HG03196 (cell line): ENCODE results near the gene DIRAS2.
"Not testable (repeated sequence)": the region's sequence is repeated elsewhere in the genome, so short reads cannot be mapped to it uniquely, and the experiment has no call there.

Experiments
- ATAC-seq: cut with Tn5 transposase; IDR thresholded peaks from one replicate; pipeline ENCODE4 v1.9.1; 2021; ENCODE audit not compliant: unreplicated experiment

Gene DIRAS2, protein sequence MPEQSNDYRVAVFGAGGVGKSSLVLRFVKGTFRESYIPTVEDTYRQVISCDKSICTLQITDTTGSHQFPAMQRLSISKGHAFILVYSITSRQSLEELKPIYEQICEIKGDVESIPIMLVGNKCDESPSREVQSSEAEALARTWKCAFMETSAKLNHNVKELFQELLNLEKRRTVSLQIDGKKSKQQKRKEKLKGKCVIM

GRCh38 chr9:90642570-90643539 lies at the start of gene DIRAS2:
Gene DIRAS2 (minus strand): TSS chr9:90642824. CDS start chr9:90613827, 28,997 bp downstream.
- no peak for ATAC-seq

- ATAC-seq, result no peak
Measured at GRCh38 chr9:90684736-90685135, 42.1 kb upstream of the DIRAS2 start.

DNA sequence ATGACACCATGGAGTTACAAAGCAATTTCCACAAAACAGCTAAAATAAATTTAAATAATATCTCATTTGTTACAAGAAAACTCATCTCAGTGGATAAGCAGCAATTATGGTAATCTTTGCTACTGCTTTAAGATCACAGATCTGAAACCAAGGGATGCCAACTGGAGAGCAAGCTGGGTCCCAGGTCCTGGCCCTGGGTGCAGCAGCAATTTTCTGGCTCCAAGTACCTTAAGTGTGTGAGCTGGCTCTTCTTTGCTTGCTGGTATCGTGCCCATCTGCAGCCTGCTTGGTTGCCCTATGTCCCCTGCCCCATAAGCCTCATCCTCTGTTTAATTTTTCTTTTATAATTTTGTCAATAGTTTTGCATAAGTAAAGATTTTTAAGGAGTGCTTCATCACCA lies 41.5 kb upstream of the DIRAS2 start:
- no peak for ATAC-seq

DNA sequence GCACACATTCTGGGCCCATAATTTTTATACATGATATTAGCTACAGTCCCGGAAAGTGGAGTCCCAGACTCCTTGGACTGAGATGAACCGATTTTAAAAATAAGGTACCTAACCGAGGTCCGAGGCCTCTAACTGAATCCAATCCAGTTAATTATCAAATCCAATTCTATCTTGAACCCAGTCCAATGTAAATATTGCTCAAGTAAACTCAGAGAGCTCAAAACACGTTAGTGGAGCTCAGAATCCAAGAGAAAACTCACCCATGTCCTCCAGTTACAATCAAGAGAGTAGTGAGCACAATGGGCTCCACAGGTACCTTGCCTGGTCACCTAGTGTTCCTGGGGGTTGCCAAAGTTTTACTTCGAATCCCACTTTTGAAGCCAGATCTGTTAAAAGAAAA lies 37.9 kb upstream of the DIRAS2 start:
- ATAC-seq, result no peak

- ATAC-seq, result no peak
Measured at GRCh38 chr9:90665072-90665471, 22.4 kb upstream of the DIRAS2 start.

- no peak for ATAC-seq
Measured at GRCh38 chr9:90659650-90660364, 17.2 kb upstream of the DIRAS2 start.

DNA sequence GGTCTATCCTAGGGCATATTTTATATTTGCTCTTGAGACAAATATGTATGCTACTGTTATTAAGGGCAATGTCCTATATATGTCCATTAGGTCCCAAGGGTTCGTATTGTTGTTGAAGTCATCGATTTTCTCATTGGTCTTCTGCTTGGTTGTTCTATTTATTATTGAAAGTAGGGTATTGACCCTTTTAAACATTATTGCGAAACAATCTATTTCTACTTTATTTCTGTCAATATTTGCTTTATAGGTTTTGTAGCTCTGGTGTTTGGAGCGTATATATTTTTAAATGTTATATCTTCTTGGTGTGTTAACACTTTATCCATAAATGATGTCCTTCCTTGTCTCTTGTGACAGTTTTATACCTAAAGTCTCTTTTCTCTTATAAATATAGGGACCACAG lies 16.2 kb upstream of the DIRAS2 start:
- ATAC-seq, result no peak

DNA sequence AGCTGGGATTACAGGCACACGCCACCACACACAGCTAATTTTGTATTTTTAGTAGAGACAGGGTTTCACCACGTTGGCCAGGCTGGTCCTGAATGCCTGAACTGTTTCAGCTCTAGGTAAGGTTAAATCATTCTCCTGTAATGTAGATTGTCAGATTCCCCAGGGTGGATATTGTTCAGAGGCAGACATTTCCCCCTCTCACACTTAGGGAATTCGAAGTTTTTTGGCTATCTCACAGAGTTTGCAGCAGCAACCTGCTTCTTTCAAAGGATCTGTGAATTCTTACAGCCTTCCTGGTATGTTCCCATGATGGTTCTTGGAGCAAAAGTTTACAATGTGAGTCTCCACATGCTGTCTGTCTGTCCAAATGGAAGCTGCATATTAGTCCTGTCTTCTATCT lies 15.6 kb upstream of the DIRAS2 start:
- ATAC-seq, result no peak

- ATAC-seq, result not testable (repeated sequence)
Measured at GRCh38 chr9:90656876-90657275, 14.3 kb upstream of the DIRAS2 start.

GRCh38 chr9:90651246-90651645 lies 8.6 kb upstream of the DIRAS2 start:
- ATAC-seq, result no peak

DNA sequence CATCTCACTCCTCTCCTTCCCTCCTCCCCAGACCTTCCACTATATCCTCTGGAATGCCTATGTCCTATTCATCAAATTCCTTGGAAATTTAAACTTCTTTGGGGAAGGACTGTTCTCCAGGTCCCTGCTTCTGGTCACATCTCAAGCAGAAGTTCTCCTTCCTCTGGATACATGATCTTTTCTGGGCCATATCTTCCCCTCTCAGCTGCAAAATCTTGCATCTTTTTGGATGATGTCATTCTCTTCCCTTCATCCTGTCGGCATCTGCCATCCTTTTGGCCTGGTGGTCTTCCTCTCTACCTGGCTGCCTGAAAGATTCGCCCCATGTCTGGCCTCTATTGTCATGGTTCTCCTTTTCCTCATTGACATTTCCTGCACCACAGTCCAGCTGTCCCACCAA lies 5.2 kb upstream of the DIRAS2 start:
- no peak for ATAC-seq

DNA sequence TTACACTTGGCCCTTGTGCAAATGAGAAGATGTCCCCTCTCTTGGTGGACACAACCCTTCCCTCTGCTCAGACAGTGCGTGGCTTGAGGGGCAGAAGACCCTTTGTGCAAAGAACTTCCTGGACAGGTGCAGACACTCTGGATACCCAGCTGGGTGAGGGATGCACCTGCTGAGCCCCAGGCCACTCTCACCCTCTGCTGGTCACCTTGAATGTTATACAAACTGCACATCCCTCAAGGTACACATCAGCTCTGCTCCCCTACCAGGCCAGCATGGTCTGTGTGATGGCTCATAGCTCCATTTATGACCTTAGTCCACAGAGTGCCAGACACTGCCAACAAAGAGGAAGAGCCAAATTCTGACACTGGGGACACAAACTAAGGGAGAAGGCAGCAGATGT lies 3.1 kb upstream of the DIRAS2 start:
- ATAC-seq, result no peak

DNA sequence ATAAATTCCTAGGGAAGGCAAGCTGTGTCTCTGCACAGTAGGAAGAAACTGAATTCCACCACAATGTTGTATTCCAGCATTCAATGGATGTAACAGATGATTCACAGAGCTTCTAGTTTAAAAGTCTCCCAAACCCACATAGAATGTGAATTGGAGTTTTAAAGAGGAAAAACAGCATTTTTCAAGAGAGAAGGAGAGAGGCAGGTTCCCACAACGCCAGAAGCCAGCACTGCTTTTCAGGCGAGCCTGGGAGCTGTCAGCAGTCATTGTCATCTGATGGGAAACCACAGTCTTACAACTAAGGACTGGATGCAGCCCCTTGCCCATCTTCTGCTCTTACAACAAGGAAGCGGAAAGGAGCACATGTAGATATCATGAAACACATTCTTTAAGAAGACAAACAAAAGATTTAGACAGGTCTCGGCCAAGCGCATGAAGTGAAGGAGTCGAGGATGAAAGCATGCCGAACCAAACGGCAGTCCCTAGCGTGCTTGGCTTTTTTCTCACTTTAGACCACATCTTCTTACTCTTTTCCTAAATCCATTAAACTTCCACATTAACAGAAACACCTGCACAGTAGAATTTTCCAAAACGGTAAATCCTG lies 638 bp downstream of the DIRAS2 start:
- ATAC-seq, result no peak

DNA sequence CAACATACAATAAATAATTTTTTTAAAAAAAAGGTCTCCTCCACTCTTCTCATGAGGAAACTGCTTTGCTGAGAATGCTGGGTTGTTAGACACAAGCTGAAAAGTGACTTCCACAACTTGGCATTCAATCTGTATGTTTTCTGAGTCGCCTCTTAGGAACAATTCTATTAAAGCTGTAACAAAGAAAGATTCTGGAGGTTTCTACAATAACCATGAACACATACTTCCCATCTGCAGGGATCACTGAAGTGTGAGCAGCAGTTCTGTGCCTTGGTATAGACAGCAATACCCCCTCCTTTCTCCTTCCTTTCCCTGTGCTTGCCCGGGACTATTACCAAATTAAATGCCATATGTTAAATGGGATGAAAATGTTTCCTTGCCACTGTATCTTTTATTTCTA lies 1.5 kb downstream of the DIRAS2 start:
- ATAC-seq, result no peak

DNA sequence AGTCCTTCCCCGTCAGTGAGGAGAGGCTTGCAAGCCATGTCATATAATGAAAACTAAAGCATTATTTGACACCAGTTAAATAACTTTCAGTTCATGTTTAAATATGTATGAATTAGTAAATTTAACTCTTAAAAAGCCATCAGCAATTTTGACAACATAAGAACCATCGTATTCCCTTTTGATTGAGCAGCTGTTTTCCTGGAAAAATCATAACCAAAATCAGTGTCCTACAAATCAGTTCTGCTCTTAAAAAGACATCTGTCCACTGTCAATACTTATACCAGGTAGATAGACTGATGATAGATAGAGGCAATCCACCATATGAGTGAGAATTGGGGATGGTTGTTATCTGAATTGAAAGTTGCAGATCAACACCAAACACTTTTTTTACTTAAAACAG lies 2.3 kb downstream of the DIRAS2 start:
- ATAC-seq, result no peak

DNA sequence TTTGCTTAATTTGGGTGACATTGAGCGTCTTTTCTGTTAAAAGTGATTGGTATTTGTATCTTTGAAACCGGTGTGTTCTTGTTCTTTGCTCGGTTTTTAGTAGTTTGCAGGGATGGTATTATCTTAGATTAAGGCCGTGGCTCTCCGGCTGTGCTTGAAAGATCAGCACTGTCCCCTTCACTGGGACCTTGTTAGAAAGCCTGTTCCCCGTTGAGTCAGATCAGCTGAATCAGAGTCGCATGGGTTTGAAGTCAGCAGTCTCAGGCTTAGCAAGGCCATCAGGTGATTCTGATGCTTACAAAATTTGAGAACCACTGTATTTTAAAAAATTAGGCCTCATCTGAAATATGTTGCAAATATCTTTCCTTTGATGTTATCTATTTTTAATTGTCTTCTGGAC lies 5.0 kb downstream of the DIRAS2 start:
- no peak for ATAC-seq

DNA sequence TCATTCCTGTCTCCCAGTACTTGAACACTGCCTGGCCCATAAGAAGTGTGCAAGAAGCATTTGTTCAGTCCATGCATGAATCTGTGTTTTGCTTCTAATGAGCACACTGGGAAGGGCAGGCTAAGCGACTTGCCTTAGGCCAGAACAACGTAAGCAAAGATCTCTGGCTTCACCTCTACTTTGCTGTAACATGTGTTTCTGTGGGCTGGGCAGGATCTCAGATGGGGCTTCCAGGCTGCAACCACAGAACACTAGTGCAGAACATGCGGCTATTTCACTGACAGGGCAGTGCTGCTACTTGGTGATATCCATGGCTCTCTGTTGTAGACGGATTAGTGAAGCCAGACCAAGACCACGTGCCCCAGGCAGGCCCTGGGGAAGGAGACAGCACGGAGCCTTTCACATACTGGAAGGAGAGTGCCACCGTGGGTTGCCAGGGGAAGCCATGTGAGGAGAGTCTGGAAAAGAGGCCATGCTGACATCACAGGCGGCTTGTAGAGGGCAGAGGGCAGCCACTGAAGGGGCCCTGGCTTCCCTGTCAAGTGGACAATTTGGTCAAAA lies 9.9 kb downstream of the DIRAS2 start:
- no peak for ATAC-seq

- ATAC-seq, result no peak
Measured at GRCh38 chr9:90631964-90632363, 10.7 kb downstream of the DIRAS2 start.

DNA sequence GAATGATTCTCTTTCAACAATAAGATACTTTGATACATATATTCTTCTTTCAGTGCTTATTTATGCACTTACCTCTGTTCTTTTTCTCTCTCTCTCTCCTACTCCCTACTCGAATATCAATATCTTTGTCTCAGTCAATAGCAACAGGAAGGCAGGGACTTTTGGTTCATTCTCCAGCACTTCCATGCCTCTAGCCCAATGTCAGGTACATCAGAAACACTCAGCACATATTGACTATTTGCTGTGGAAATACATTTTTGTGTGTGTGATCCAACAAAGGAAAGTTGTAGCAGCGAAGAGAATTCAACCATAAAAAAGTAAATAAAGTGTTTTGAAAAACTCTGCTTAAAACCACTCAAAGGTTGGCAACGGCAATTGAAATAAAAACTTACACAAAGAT lies 12.6 kb downstream of the DIRAS2 start:
- ATAC-seq, result no peak

GRCh38 chr9:90629354-90629753 lies 13.3 kb downstream of the DIRAS2 start:
- ATAC-seq, result no peak

GRCh38 chr9:90616806-90617205 lies 25.8 kb downstream of the DIRAS2 start:
- no peak for ATAC-seq
